Measurements from ENCODE around the gene MCC.

MCC gene

GRCh38 chr5:113273948-113274347 lies 214.3 kb downstream of the MCC start:
- H3K27ac ChIP-seq = no peak overlapping the region
- TF ChIP-seq ZFX (IDR thresholded peaks at IDR 0.05; ENCODE audit: borderline replicate concordance) (no peak), CTCF (IDR thresholded peaks at IDR 0.05) (no peak)

- TF ChIP-seq ZFX (IDR thresholded peaks at IDR 0.05; ENCODE audit: borderline replicate concordance) (no peak), CTCF (IDR thresholded peaks at IDR 0.05) (no peak)
These were observed 216.4 kb downstream of the MCC start for GRCh38 chr5:113271745-113272454.

GRCh38 chr5:113271015-113271414 lies 217.2 kb downstream of the MCC start:
- TF ChIP-seq ZFX (IDR thresholded peaks at IDR 0.05; ENCODE audit: borderline replicate concordance) = no peak
- no peak for TF ChIP-seq CTCF (IDR thresholded peaks at IDR 0.05)
- no peak overlapping the region for H3K27ac ChIP-seq

More at GRCh38 chr5:113271745-113272454, 216.4 kb downstream of the MCC start:
- no peak overlapping the region for H3K27ac ChIP-seq

- TF ChIP-seq ZFX (IDR thresholded peaks at IDR 0.05; ENCODE audit: borderline replicate concordance) = no peak
- TF ChIP-seq CTCF (IDR thresholded peaks at IDR 0.05) = no peak
- no peak overlapping the region for H3K27ac ChIP-seq
These were observed 218.2 kb downstream of the MCC start for GRCh38 chr5:113270086-113270485.

GRCh38 chr5:113269023-113269997 lies 218.9 kb downstream of the MCC start:
- TF ChIP-seq CTCF (IDR thresholded peaks at IDR 0.05) = no peak
- H3K27ac ChIP-seq = no peak overlapping the region

GRCh38 chr5:113268232-113268631 lies 220.0 kb downstream of the MCC start:
- no peak overlapping the region for H3K27ac ChIP-seq
- no peak for TF ChIP-seq ZFX (IDR thresholded peaks at IDR 0.05; ENCODE audit: borderline replicate concordance)
- TF ChIP-seq CTCF (IDR thresholded peaks at IDR 0.05) = no peak
